GM12878 (cell line): Measurements from ENCODE around the gene RAPGEF6. TPM values are rescaled to one million over a fixed set of nuclear protein-coding genes. Genes with fewer than 3 reads are reported as not detected.

Source experiments
- ATAC-seq: fragments of 200-7000 bp; cut with Tn5 transposase; 3 replicates; pipeline ENCODE4 v1.9.1; 2020; ENCODE audit warnings: mild to moderate bottlenecking, moderate library complexity
- BruUV-seq: library from RNA; stranded (reverse); fragments of 400-500 nt; replicated peaks from 2 replicates; lab custom pipeline; 2021; lab: Mats Ljungman, UMichigan
- CTCF ChIA-PET: fragments of 300-600 bp; sonication (Branson Sonifier 250); formaldehyde crosslinking; extraction: SDS; loops from one replicate; lab custom pipeline; 2021; ENCODE audit warnings: inconsistent platforms; lab: Yijun Ruan, JAX
- POLR2A ChIA-PET: fragments of 350-600 bp; formaldehyde crosslinking; extraction: SDS; loops from one replicate; lab custom pipeline; 2021; ENCODE audit warnings: inconsistent platforms; lab: Charles Lee
- RAD21 ChIA-PET: fragments of 300-600 bp; sonication (Branson Sonifier 250); formaldehyde crosslinking; loops from one replicate; lab custom pipeline; 2023; ENCODE audit warnings: antibody characterized with exemption; ENCODE audit not compliant: unreplicated experiment; lab: Charles Lee
- SMC1A ChIA-PET: fragments of 300-600 bp; sonication (Branson Sonifier 250); formaldehyde crosslinking; loops from one replicate; lab custom pipeline; 2023; ENCODE audit not compliant: unreplicated experiment, uncharacterized antibody; lab: Charles Lee
- DNase-seq: peaks from one replicate; pipeline ENCODE4 v3.0.0-alpha.2; 2011; ENCODE audit warnings: low read depth, low spot score
- FAIRE-seq: peaks from 3 replicates; lab custom pipeline; 2011; peaks lifted over from hg19 to GRCh38; lab: Jason Lieb, UNC
- H2AFZ ChIP-seq: 2 replicates; pipeline ENCODE4 v1.6.0; 2011; ENCODE audit warnings: low read depth, low read length, control low read depth; ENCODE audit not compliant: control insufficient read depth
- H3K27ac ChIP-seq: 2 replicates; pipeline ENCODE4 v1.5.1; 2011; ENCODE audit warnings: control low read depth; ENCODE audit not compliant: control insufficient read depth, insufficient read depth
- H3K27me3 ChIP-seq, 2 experiments: replicated peaks in 1 of 2; 2 replicates each; pipeline versions ENCODE4 v1.6.0 to v1.6.1; 2011; ENCODE audit warnings: low read length in 1 of 2; ENCODE audit not compliant: control insufficient read depth in 2 of 2, insufficient read depth in 2 of 2
- H3K36me3 ChIP-seq, 2 experiments: 2 replicates each; pipeline ENCODE4 v1.5.1; 2011; ENCODE audit warnings: low read length in 1 of 2; ENCODE audit not compliant: control insufficient read depth in 2 of 2, insufficient read depth in 2 of 2
- H3K4me1 ChIP-seq: 2 replicates; pipeline ENCODE4 v1.6.1; 2011; ENCODE audit warnings: mild to moderate bottlenecking, low read length, moderate library complexity, mixed read lengths; ENCODE audit not compliant: control insufficient read depth, insufficient read depth
- H3K4me2 ChIP-seq: 2 replicates; pipeline ENCODE4 v1.6.0; 2011; ENCODE audit warnings: control low read depth; ENCODE audit not compliant: control insufficient read depth, insufficient read depth
- H3K4me3 ChIP-seq: fragments of 200-600 bp; sonication (generic); 2 replicates; pipeline ENCODE4 v1.5.1; 2016
- H3K79me2 ChIP-seq: 2 replicates; pipeline ENCODE4 v1.6.0; 2011; ENCODE audit warnings: low read length; ENCODE audit not compliant: control insufficient read depth, insufficient read depth
- H3K9ac ChIP-seq: 2 replicates; pipeline ENCODE4 v1.8.0; 2011; ENCODE audit warnings: low read length, control low read depth, mixed read lengths; ENCODE audit not compliant: control insufficient read depth, insufficient read depth
- H3K9me3 ChIP-seq: replicated peaks from 3 replicates; pipeline ENCODE4 v1.5.1; 2011; ENCODE audit warnings: mild to moderate bottlenecking, low read length; ENCODE audit not compliant: control insufficient read depth, insufficient read depth
- H4K20me1 ChIP-seq: 2 replicates; pipeline ENCODE4 v1.6.0; 2011; ENCODE audit not compliant: control insufficient read depth, insufficient read depth
- ESRRA ChIP-seq: IDR thresholded peaks from 2 replicates; pipeline ENCODE4 v1.6.1; 2012; ENCODE audit warnings: mild to moderate bottlenecking, low read length, improper control_type of control experiment
- LARP7 ChIP-seq: fragments of 450-650 bp; IDR thresholded peaks from 2 replicates; pipeline ENCODE4 v1.6.1; 2017; ENCODE audit warnings: mild to moderate bottlenecking
- MYB ChIP-seq: fragments of 150-350 bp; IDR thresholded peaks from 2 replicates; pipeline ENCODE4 v1.6.1; 2014; ENCODE audit warnings: mild to moderate bottlenecking, low read depth, low read length, borderline replicate concordance
- POLR2AphosphoS5 ChIP-seq: IDR thresholded peaks from 2 replicates; pipeline ENCODE4 v1.6.1; 2011; ENCODE audit warnings: mild to moderate bottlenecking, low read length, inconsistent platforms
- POU2F2 ChIP-seq: IDR thresholded peaks from 3 replicates; pipeline ENCODE4 v1.6.1; 2011; ENCODE audit warnings: low read depth, mild to moderate bottlenecking, low read length, borderline replicate concordance
- RB1 ChIP-seq: fragments of 450-650 bp; formaldehyde crosslinking; IDR thresholded peaks from 2 replicates; pipeline ENCODE4 v1.6.1; 2017; ENCODE audit warnings: mild to moderate bottlenecking, borderline replicate concordance
- SMAD5 ChIP-seq: IDR thresholded peaks from 2 replicates; pipeline ENCODE4 v1.6.1; 2016; ENCODE audit warnings: antibody characterized with exemption, low read depth
- SMARCA5 ChIP-seq: fragments of 450-650 bp; IDR thresholded peaks from 2 replicates; pipeline ENCODE4 v1.6.1; 2017; ENCODE audit warnings: mild to moderate bottlenecking
- SUPT20H ChIP-seq: IDR thresholded peaks from 2 replicates; pipeline ENCODE4 v1.6.1; 2011; ENCODE audit warnings: low read depth, mild to moderate bottlenecking, low read length, moderate library complexity, borderline replicate concordance; ENCODE audit not compliant: control insufficient read depth
- SUZ12 ChIP-seq: fragments of 200-600 bp; sonication (generic); IDR thresholded peaks from one replicate; pipeline ENCODE4 v1.6.1; 2018; ENCODE audit warnings: antibody characterized with exemption, mild to moderate bottlenecking; ENCODE audit not compliant: unreplicated experiment
- TCF3 ChIP-seq: IDR thresholded peaks from 2 replicates; pipeline ENCODE4 v1.6.1; 2012; ENCODE audit warnings: low read depth, mild to moderate bottlenecking, low read length, borderline replicate concordance; ENCODE audit not compliant: insufficient read depth
- ZNF274 ChIP-seq: IDR thresholded peaks from one replicate; pipeline ENCODE4 v1.8.0; 2011; ENCODE audit not compliant: insufficient read length, insufficient read depth
- ZNF384 ChIP-seq: IDR thresholded peaks from 2 replicates; pipeline ENCODE4 v1.6.1; 2012; ENCODE audit warnings: low read depth, mild to moderate bottlenecking, low read length, improper control_type of control experiment, borderline replicate concordance
- WGBS: methylation state at CpG from one replicate; pipeline ENCODE4 v1.1.6; 2016; ENCODE audit warnings: low lambda C conversion rate; ENCODE audit not compliant: insufficient replicate concordance, insufficient coverage; ENCODE audit errors: missing lambda C conversion rate; 5-methylcytosine and 5-hydroxymethylcytosine counted together
- in situ Hi-C: fragments of 300-500 bp; cut with MboI; formaldehyde crosslinking; loops from 9 replicates; pipeline ENCODE4 v1.14.3; 2018; ENCODE audit warnings: mixed read lengths
- intact Hi-C: fragments of 100-400 bp; cut with micrococcal nuclease; formaldehyde crosslinking; loops from one replicate; pipeline ENCODE4 v1.14.2; 2022; ENCODE audit not compliant: unreplicated experiment
- polyA plus RNA-seq, 11 experiments: library from polyadenylated mRNA; depleted of rRNA in 4 of 11; unstranded in 6 of 11; stranded (reverse) in 5 of 11; fragments of >200 nt; fragmentation: Nextera tagmentation in 4 of 11; fragmentation: Illumina TruSeq in 1 of 11; extraction: Ambion mirVana in 4 of 11; extraction: Trizol in 1 of 11; gene quantifications; 1 replicate in 1 of 11; 2 replicates in 10 of 11; pipeline versions ENCODE4 v1.2.1 to v1.2.3, GENCODE V29; 2011 to 2016; ENCODE audit warnings: inconsistent platforms in 2 of 11, missing spikeins in 2 of 11, low read depth in 1 of 11
- total RNA-seq, 4 experiments: library from RNA; depleted of rRNA in 3 of 4; stranded (reverse); fragments of >200 nt in 3 of 4; fragmentation: Illumina TruSeq in 1 of 4; extraction: Trizol in 1 of 4; gene quantifications; 2 replicates each; pipeline versions ENCODE4 v1.2.1 to v1.2.3, GENCODE V29; 2013 to 2021
- TF ChIP-seq, protein P1 (sequence below): fragments of 150-350 bp; IDR thresholded peaks from 2 replicates; pipeline ENCODE4 v1.6.1; 2014; ENCODE audit warnings: mild to moderate bottlenecking, low read depth, low read length

Gene RAPGEF6
- total and polyA plus RNA-seq, 10 of the 15 experiments (the other 5 are each of a cell fraction or from before 2014, with no cell fraction given), result 2.9 to 24.0 (median 14.2) TPM

DNA sequence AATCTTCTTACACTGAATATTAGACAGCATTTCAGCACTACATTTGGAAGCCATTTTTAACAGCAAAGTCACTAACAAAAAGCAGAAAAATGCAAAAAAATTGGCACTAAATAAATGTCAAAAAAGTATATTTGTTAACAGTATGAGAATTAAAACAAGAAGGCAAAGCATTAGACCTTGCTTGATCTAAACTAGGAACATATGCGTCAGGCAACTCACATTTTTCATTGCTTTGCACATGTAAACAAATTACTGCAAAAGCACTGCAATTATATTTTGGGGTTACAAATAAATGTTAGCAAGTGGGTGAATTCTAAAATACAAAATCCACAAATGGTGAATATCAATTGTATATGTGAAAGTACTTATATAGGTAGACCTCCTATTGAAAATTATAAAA is 49.0 kb upstream of the RAPGEF6 start:
- Histone ChIP-seq H3K9ac (no peak overlapping the region), H3K9me3 (no peaks in the 10 kb centered on the region), H3K4me3 (no peak overlapping the region), H4K20me1 (no peaks in the 10 kb centered on the region), H3K36me3 (peaks cover 0 to 4% of the 10 kb centered on the region in 2 experiments; a peak in 1 of 4 replicates), H3K4me2 (no peak overlapping the region), H3K79me2 (no peaks in the 10 kb centered on the region), H2AFZ (no peak overlapping the region), H3K27ac (no peak overlapping the region), H3K4me1 (0 out of 2 replicates have a peak, but pooled peaks cover 3% of the 10 kb centered on the region), H3K27me3 (no peaks in the 10 kb centered on the region)
- WGBS, result 100% methylated on average over 1 of the region's 1 CpG
- RAD21 ChIA-PET, result no interaction called here
- CTCF ChIA-PET, result no interaction called here
- intact Hi-C loops, result no loop called here
- in situ Hi-C loops, result no loop called here
- DNase-seq (no peak), ATAC-seq (no peak), FAIRE-seq (no peak)
- POLR2A ChIA-PET, result no interaction called here
- BruUV-seq, result no TSS peak
- TF ChIP-seq POU2F2, result no peak
- TF ChIP-seq SMARCA5, result no peak
- TF ChIP-seq, protein P1, sequence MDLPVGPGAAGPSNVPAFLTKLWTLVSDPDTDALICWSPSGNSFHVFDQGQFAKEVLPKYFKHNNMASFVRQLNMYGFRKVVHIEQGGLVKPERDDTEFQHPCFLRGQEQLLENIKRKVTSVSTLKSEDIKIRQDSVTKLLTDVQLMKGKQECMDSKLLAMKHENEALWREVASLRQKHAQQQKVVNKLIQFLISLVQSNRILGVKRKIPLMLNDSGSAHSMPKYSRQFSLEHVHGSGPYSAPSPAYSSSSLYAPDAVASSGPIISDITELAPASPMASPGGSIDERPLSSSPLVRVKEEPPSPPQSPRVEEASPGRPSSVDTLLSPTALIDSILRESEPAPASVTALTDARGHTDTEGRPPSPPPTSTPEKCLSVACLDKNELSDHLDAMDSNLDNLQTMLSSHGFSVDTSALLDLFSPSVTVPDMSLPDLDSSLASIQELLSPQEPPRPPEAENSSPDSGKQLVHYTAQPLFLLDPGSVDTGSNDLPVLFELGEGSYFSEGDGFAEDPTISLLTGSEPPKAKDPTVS, result no peak
- no peak for TF ChIP-seq ZNF274
- no peak for TF ChIP-seq MYB
- TF ChIP-seq ZNF384, result no peak
- SMC1A ChIA-PET, result no interaction called here

DNA sequence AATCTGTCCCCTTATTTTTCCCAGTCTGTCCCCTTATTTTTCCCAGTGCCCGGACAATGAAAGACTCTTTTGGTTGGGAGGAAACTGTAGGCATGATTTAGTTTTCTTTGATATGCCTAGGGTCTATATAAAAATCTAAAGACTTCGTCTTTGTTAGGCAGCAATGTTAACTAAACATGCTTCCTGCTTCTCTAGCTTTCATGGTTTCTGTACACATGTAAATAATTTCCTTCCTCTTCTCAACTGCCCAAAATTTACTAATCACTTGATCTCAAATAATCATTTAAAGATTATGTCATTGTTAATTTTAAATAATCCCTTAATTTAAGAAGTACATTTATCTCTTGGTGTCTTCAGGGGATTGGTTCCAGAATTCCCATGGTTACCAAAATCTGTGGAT is 47.8 kb upstream of the RAPGEF6 start:
- no TSS peak for BruUV-seq

More for the DNA sequence above, 47.8 kb upstream of the RAPGEF6 start:
- DNase-seq (no peak), ATAC-seq (no peak), FAIRE-seq (no peak)
- no peak overlapping the region for H2AFZ ChIP-seq
- ChIA-PET SMC1A (no interaction called here), RAD21 (no interaction called here), CTCF (no interaction called here), POLR2A (no interaction called here)
- WGBS, result 25% methylated on average over 2 of the region's 2 CpGs
- 0 out of 2 replicates have a peak overlapping the region, but pooled peaks have one; percentile 11 for H3K4me2 ChIP-seq
- no peaks in the 10 kb centered on the region for H3K27me3 ChIP-seq
- 0 out of 2 replicates have a peak, but pooled peaks cover 3% of the 10 kb centered on the region for H3K4me1 ChIP-seq
- H3K9ac ChIP-seq, result no peak overlapping the region
- H3K36me3 ChIP-seq, result peaks cover 0 to 4% of the 10 kb centered on the region in 2 experiments; a peak in 1 of 4 replicates
- no peaks in the 10 kb centered on the region for H3K79me2 ChIP-seq
- H3K4me3 ChIP-seq, result no peak overlapping the region
- H4K20me1 ChIP-seq, result no peaks in the 10 kb centered on the region
- intact Hi-C loops, result no loop called here
- TF ChIP-seq SUZ12 (no peak), ESRRA (no peak), LARP7 (no peak), TCF3 (no peak), SUPT20H (no peak), RB1 (no peak), POLR2AphosphoS5 (no peak), SMAD5 (no peak)
- in situ Hi-C loops, result no loop called here
- no peaks in the 10 kb centered on the region for H3K9me3 ChIP-seq
- H3K27ac ChIP-seq, result no peak overlapping the region
